ENCODE data around the gene FOS. TPM values are rescaled to one million over a fixed set of nuclear protein-coding genes. Genes with fewer than 3 reads are reported as not detected.

FOS gene
- total RNA-seq, 1 donor from 2014 or later: 9.7 TPM

- H3K4me3 ChIP-seq: peak overlapping the region; percentile 64
- H3K4me1 ChIP-seq: peaks cover 35% of the 10 kb centered on the region
- H3K27me3 ChIP-seq (ENCODE audit: low read depth): no peaks in the 10 kb centered on the region
- TF ChIP-seq CTCF (IDR thresholded peaks at IDR 0.05; ENCODE audit: borderline replicate concordance): peak; percentile 42
- H3K27ac ChIP-seq (replicated peaks): peak overlapping the region; percentile 97
- no peak for DNase-seq
- H3K9me3 ChIP-seq (replicated peaks): no peaks in the 10 kb centered on the region
- intact Hi-C loops (cut with micrococcal nuclease): no loop called here
- no peaks in the 10 kb centered on the region for H3K36me3 ChIP-seq
These were observed 19.1 kb upstream of the FOS start for GRCh38 chr14:75259510-75259855.

GRCh38 chr14:75260025-75260763 lies 18.4 kb upstream of the FOS start:
- H3K4me1 ChIP-seq: peaks cover 28% of the 10 kb centered on the region
- no peaks in the 10 kb centered on the region for H3K27me3 ChIP-seq (ENCODE audit: low read depth)
- no peak overlapping the region for H3K4me3 ChIP-seq
- H3K9me3 ChIP-seq (replicated peaks): no peaks in the 10 kb centered on the region
- DNase-seq: no peak
- no peak for TF ChIP-seq CTCF (IDR thresholded peaks at IDR 0.05; ENCODE audit: borderline replicate concordance)
- H3K27ac ChIP-seq (replicated peaks): peak overlapping the region; percentile 97
- intact Hi-C loops (cut with micrococcal nuclease): no loop called here
- no peaks in the 10 kb centered on the region for H3K36me3 ChIP-seq

GRCh38 chr14:75261820-75262219 lies 16.8 kb upstream of the FOS start:
- peaks cover 31% of the 10 kb centered on the region for H3K4me1 ChIP-seq
- intact Hi-C loops (cut with micrococcal nuclease): no loop called here
- H3K4me3 ChIP-seq: no peak overlapping the region
- H3K36me3 ChIP-seq: no peaks in the 10 kb centered on the region
- H3K27me3 ChIP-seq (ENCODE audit: low read depth): no peaks in the 10 kb centered on the region
- no peak overlapping the region for H3K27ac ChIP-seq (replicated peaks)
- TF ChIP-seq CTCF (IDR thresholded peaks at IDR 0.05; ENCODE audit: borderline replicate concordance): no peak
- H3K9me3 ChIP-seq (replicated peaks): no peaks in the 10 kb centered on the region
- no peak for DNase-seq

- TF ChIP-seq CTCF (IDR thresholded peaks at IDR 0.05; ENCODE audit: borderline replicate concordance): no peak
- no peak for DNase-seq
- intact Hi-C loops (cut with micrococcal nuclease): no loop called here
- no peak overlapping the region for H3K4me3 ChIP-seq
- H3K27ac ChIP-seq (replicated peaks): no peak overlapping the region
- H3K4me1 ChIP-seq: peaks cover 36% of the 10 kb centered on the region
- no peaks in the 10 kb centered on the region for H3K27me3 ChIP-seq (ENCODE audit: low read depth)
- no peaks in the 10 kb centered on the region for H3K9me3 ChIP-seq (replicated peaks)
- no peaks in the 10 kb centered on the region for H3K36me3 ChIP-seq
These were observed 16.0 kb upstream of the FOS start for GRCh38 chr14:75262641-75263040.

- Histone ChIP-seq H3K4me1 (peaks cover 28% of the 10 kb centered on the region), H3K36me3 (no peaks in the 10 kb centered on the region), H3K27me3 (ENCODE audit: low read depth) (no peaks in the 10 kb centered on the region), H3K4me3 (no peak overlapping the region), H3K27ac (replicated peaks) (no peak overlapping the region), H3K9me3 (replicated peaks) (no peaks in the 10 kb centered on the region)
- no peak for DNase-seq
- no peak for TF ChIP-seq CTCF (IDR thresholded peaks at IDR 0.05; ENCODE audit: borderline replicate concordance)
- intact Hi-C loops (cut with micrococcal nuclease): no loop called here
These were observed 14.6 kb upstream of the FOS start for GRCh38 chr14:75264036-75264435.

Measured in left ventricle myocardium inferior (tissue), 1 donor.